GM12892 (cell line): Measurements from ENCODE around the gene PRX.

Experiments
- POLR2A ChIP-seq: IDR thresholded peaks from 2 replicates; pipeline ENCODE4 v1.6.1; 2011; ENCODE audit warnings: low read depth, low read length, control low read depth
- POLR2AphosphoS5 ChIP-seq: IDR thresholded peaks from 2 replicates; pipeline ENCODE4 v1.6.1; 2011; ENCODE audit warnings: low read depth, low read length, control low read depth

DNA sequence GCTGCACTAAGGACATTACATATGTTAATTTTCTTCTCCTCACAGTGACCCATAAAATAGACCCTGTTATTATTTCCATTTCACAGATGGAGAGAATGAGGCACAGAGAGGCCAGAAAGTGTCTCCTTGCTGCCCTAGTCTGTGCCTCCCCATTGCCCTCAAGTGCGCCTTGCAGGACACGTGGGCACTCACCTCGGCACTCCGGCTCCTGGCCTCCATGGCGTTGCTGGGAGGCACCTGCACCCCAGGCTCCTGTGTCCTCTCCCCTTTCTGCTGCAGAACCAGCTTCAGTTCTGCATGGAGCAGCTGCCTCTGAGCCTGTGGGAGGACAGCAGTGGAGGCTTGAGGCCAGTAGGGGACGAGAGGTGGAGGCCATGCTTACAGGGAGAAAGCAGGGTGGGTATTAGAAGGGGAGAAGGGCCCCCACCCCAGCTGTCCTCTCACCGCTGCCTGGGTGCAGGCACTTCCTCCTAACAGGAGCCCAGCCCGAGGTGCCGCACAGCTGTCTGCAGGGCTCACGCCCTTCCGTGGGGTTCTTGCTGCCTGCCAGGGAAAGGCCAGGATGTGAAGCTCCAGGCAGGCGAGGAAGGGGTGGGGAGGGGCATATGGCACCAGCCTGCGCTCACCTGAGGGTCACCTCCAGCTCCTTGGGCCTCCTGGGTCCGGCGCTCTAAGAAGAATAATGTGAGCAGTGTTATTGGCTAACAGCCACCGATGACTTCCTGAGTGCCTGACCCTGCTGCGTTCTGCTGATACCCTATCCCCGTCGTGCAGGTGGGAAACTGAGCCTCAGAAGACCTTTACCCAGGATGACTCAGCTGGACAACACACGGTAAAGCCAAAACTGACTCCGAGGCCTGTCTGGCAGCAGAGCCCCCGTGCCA lies 5.2 kb downstream of the PRX start:
- TF ChIP-seq POLR2A, result no peak
- TF ChIP-seq POLR2AphosphoS5, result no peak
